HG03039 (cell line): ENCODE data around the gene GRAMD2A.

Experiments used
- ATAC-seq: cut with Tn5 transposase; IDR thresholded peaks from one replicate; pipeline ENCODE4 v1.9.1; 2021; ENCODE audit warnings: mild to moderate bottlenecking, moderate library complexity; ENCODE audit not compliant: unreplicated experiment

The GRAMD2A gene

GRCh38 chr15:72168808-72169190 is 28.8 kb downstream of the GRAMD2A start:
- ATAC-seq: no peak

GRCh38 chr15:72168131-72168807 is 29.3 kb downstream of the GRAMD2A start:
- ATAC-seq: no peak

GRCh38 chr15:72167445-72167844 is 30.1 kb downstream of the GRAMD2A start:
- ATAC-seq: no peak

- no peak for ATAC-seq
These were observed 30.7 kb downstream of the GRAMD2A start for GRCh38 chr15:72166716-72167417.

- no peak for ATAC-seq
These were observed 33.9 kb downstream of the GRAMD2A start for GRCh38 chr15:72163719-72164118.

- ATAC-seq: no peak
These were observed 35.0 kb downstream of the GRAMD2A start for GRCh38 chr15:72162569-72162968.

- no peak for ATAC-seq
These were observed 36.0 kb downstream of the GRAMD2A start for GRCh38 chr15:72161361-72162132.

- no peak for ATAC-seq
These were observed 36.8 kb downstream of the GRAMD2A start for GRCh38 chr15:72160696-72161245.

- ATAC-seq: no peak
These were observed 40.7 kb downstream of the GRAMD2A start for GRCh38 chr15:72156928-72157327.

- peak; percentile 70 for ATAC-seq
These were observed 41.7 kb downstream of the GRAMD2A start for GRCh38 chr15:72155635-72156616.

- ATAC-seq: no peak
These were observed 42.5 kb downstream of the GRAMD2A start for GRCh38 chr15:72155003-72155621.

- ATAC-seq: no peak
These were observed 43.3 kb downstream of the GRAMD2A start for GRCh38 chr15:72154316-72154715.

- ATAC-seq: no peak
These were observed 44.2 kb downstream of the GRAMD2A start for GRCh38 chr15:72153269-72154000.

- ATAC-seq: no peak
These were observed 50.2 kb downstream of the GRAMD2A start for GRCh38 chr15:72147418-72147817.

- ATAC-seq: no peak
These were observed 50.7 kb downstream of the GRAMD2A start for GRCh38 chr15:72146934-72147333.

- ATAC-seq: no peak
These were observed 51.4 kb downstream of the GRAMD2A start for GRCh38 chr15:72146221-72146620.

GRCh38 chr15:72141171-72142084 is 56.2 kb downstream of the GRAMD2A start:
- peak; percentile 97 for ATAC-seq

GRCh38 chr15:72140088-72140487 is 57.5 kb downstream of the GRAMD2A start:
- ATAC-seq: no peak
